ENCODE results near the gene ATF4.

The ATF4 gene, protein sequence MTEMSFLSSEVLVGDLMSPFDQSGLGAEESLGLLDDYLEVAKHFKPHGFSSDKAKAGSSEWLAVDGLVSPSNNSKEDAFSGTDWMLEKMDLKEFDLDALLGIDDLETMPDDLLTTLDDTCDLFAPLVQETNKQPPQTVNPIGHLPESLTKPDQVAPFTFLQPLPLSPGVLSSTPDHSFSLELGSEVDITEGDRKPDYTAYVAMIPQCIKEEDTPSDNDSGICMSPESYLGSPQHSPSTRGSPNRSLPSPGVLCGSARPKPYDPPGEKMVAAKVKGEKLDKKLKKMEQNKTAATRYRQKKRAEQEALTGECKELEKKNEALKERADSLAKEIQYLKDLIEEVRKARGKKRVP

DNA sequence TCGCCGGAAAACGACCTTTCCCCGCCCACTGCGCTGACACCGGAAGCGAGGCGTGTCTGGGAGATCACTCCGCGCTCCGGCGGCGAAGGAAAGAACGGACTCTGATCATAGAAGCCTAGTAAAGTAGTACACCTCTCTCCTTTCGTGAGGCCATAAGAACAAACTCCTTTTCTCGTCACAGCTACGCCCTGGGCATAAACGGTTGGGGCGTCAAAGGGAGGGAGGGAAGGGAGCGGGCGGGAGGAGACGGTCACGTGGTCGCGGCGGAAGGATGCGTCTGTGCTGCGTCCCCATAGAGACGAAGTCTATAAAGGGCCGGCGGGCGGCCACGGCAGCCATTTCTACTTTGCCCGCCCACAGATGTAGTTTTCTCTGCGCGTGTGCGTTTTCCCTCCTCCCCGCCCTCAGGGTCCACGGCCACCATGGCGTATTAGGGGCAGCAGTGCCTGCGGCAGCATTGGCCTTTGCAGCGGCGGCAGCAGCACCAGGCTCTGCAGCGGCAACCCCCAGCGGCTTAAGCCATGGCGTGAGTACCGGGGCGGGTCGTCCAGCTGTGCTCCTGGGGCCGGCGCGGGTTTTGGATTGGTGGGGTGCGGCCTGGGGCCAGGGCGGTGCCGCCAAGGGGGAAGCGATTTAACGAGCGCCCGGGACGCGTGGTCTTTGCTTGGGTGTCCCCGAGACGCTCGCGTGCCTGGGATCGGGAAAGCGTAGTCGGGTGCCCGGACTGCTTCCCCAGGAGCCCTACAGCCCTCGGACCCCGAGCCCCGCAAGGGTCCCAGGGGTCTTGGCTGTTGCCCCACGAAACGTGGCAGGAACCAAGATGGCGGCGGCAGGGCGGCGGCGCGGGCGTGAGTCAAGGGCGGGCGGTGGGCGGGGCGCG lies at the start of gene ATF4:
Gene ATF4 (plus strand): TSS at position 337 of the 880 bp plus-strand sequence. CDS start 884 bp downstream, outside the sequence.
- peak; percentile 83 to 89 for DNase-seq (ENCODE audit: low read depth in 1 of 2, low spot score in 1 of 2)

GRCh38 chr22:39471381-39472141 lies 48.8 kb upstream of the ATF4 start:
- no peak for DNase-seq (ENCODE audit: low read depth in 1 of 2, low spot score in 1 of 2)

DNA sequence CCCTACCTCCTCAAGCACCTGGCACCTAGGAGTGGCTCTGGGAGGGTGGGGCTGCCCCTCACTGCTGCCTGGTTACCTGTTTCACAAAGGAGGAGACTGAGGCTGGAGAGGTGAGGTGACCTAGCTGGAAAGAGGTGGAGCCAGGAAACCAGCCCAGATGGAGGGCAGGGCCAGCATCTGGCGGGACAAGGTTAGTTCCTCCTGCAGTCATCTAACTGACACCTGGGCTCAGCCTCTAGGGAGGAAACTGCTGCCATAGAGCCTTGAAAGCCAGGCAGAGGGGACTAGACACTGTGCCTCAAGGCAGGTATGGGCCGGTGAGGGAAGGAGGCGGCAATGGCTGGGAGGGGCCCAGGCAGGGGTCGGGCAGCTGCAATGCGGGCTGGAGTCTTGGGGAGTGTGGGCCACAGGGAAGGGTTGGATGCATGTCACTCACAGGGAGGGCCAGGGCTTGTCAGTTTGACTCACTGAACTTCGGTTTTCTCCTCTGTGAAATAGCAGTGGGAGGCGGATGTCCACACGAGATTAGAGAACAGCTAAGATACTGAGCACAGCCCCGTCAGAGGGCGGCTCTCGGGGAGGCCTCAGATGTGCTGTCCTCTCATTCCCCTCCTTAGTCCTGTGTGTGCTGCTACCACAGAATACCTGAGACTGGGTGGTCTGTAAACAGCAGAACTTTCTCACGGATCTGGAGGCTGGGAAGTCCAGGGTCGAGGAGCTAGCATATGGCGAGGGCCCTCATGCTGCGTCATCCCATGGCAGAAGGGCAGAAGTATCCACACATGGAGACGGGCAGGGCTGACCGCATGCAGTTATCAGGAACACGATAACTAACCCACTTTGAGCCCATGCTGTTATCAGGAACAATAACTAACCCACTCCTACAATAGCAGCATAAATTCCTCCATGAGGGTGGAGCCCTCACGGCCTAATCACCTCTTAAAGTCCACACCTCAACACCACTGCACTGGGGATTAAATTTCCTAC lies 47.5 kb upstream of the ATF4 start:
- DNase-seq (ENCODE audit: low read depth in 1 of 2, low spot score in 1 of 2): no peak

GRCh38 chr22:39473851-39474250 lies 46.5 kb upstream of the ATF4 start:
- DNase-seq (ENCODE audit: low read depth in 1 of 2, low spot score in 1 of 2): no peak

- DNase-seq (ENCODE audit: low read depth in 1 of 2, low spot score in 1 of 2): no peak
Measured at GRCh38 chr22:39474351-39475111, 45.8 kb upstream of the ATF4 start.

GRCh38 chr22:39475337-39475736 lies 45.0 kb upstream of the ATF4 start:
- DNase-seq (ENCODE audit: low read depth in 1 of 2, low spot score in 1 of 2): no peak

- no peak for DNase-seq (ENCODE audit: low read depth in 1 of 2, low spot score in 1 of 2)
Measured at GRCh38 chr22:39475902-39476301, 44.5 kb upstream of the ATF4 start.

DNA sequence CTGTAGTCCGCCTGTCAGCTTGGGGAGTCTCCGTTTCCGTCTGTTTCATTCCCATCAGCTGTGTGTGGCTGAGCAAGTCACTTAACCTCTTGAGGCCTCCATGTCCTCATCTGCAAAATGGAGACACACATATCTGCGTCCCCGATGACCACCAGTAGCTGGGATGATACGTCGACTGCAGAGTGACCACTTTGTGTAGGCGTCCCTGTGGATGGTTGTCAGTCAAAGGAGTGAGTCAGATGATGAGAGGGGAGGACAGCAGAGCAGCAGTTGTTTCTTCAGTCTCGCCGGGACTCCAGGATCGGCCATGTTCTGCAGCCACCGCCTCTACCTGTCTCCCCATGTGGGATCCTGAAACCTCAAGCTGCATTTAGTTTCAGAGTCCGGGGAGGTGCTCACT lies 43.7 kb upstream of the ATF4 start:
- no peak for DNase-seq (ENCODE audit: low read depth in 1 of 2, low spot score in 1 of 2)

- DNase-seq (ENCODE audit: low read depth in 1 of 2, low spot score in 1 of 2): no peak
Measured at GRCh38 chr22:39477542-39477941, 42.8 kb upstream of the ATF4 start.

DNA sequence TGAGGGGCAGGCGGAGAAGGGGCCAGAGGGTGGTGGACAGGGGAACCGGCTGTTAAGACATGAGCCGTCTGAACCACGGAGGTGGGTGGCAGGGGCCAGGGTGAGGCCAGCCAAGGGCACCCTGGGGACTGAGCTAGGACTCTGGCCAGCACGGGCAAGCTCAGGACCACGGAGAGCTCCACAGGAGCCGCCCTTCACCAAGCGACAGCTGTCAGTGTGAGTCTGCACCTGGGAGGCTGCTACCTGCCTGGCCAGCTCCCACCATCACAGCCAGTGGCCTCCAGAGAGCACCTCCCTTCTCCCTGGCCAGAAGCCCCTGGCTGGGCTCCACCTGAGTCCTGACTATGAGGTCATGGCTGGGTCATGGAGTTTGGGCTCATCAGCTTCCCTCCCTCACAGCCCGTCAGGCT lies 41.9 kb upstream of the ATF4 start:
- no peak for DNase-seq (ENCODE audit: low read depth in 1 of 2, low spot score in 1 of 2)

GRCh38 chr22:39479254-39479653 lies 41.1 kb upstream of the ATF4 start:
- no peak for DNase-seq (ENCODE audit: low read depth in 1 of 2, low spot score in 1 of 2)

GRCh38 chr22:39480557-39480956 lies 39.8 kb upstream of the ATF4 start:
- DNase-seq (ENCODE audit: low read depth in 1 of 2, low spot score in 1 of 2): no peak

GRCh38 chr22:39481054-39481453 lies 39.3 kb upstream of the ATF4 start:
- no peak for DNase-seq (ENCODE audit: low read depth in 1 of 2, low spot score in 1 of 2)

DNA sequence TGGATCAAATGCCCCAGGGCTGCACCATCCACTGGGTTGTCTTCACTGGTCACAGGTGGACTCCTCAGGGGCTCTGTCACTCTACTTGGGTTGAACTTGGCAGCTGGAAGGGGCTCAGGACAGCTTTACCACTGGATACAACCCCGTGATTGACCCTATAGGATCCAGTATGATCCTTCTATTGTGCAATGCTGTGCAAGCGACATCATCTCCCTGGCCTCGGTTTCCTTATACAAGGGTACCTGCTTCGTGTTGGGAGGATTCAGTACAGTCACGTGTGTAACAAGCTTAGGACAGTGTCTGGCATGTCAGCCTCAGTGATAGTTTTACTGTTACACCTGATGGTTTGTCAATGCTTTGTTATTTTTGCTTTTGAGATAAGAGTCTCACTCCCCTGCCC lies 38.8 kb upstream of the ATF4 start:
- DNase-seq (ENCODE audit: low read depth in 1 of 2, low spot score in 1 of 2): no peak

GRCh38 chr22:39482768-39483167 lies 37.6 kb upstream of the ATF4 start:
- DNase-seq (ENCODE audit: low read depth in 1 of 2, low spot score in 1 of 2): no peak

DNA sequence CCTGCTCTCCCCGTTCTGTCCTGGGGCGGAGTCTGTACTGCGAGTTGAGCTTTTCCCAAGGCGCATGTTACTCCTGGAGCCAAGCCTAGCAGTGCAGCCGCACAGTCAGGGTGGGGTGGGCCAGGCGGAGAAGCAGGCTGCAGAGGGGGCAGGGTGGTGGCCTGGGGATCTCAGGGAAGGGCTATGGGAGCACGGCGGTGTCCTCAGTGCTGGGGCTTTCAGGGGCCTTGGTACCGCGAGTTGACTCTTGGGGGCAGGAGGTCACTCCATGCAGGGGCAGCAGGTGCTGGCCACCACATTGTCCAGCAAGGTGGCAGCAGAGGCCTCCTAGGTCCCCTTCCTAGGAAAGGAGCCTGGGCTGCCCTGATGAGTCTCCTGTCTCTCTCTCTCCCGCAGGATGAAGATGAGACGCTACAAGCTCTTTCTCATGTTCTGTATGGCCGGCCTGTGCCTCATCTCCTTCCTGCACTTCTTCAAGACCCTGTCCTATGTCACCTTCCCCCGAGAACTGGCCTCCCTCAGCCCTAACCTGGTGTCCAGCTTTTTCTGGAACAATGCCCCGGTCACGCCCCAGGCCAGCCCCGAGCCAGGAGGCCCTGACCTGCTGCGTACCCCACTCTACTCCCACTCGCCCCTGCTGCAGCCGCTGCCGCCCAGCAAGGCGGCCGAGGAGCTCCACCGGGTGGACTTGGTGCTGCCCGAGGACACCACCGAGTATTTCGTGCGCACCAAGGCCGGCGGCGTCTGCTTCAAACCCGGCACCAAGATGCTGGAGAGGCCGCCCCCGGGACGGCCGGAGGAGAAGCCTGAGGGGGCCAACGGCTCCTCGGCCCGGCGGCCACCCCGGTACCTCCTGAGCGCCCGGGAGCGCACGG lies 33.2 kb upstream of the ATF4 start:
- no peak for DNase-seq (ENCODE audit: low read depth in 1 of 2, low spot score in 1 of 2)

GRCh38 chr22:39487826-39488520 lies 32.4 kb upstream of the ATF4 start:
- no peak for DNase-seq (ENCODE audit: low read depth in 1 of 2, low spot score in 1 of 2)

- DNase-seq (ENCODE audit: low read depth in 1 of 2, low spot score in 1 of 2): no peak
Measured at GRCh38 chr22:39488563-39489083, 31.7 kb upstream of the ATF4 start.

Measured in stimulated activated CD4-positive, alpha-beta T cell treated with anti-CD3 and anti-CD28 coated beads, Interleukin-15, amount 100 ng/mL, for 1 hour (primary cell).